ENCODE results near the gene RIPK4.

The RIPK4 gene

GRCh38 chr21:41752231-41752681 lies 14.6 kb downstream of the RIPK4 start:
- DNase-seq = no peak

- no peak for DNase-seq
These were observed 15.2 kb downstream of the RIPK4 start for GRCh38 chr21:41751611-41752011.

- no peak for DNase-seq
These were observed 16.2 kb downstream of the RIPK4 start for GRCh38 chr21:41750532-41751151.

- no peak for DNase-seq
These were observed 16.8 kb downstream of the RIPK4 start for GRCh38 chr21:41750051-41750450.

GRCh38 chr21:41749286-41749685 lies 17.6 kb downstream of the RIPK4 start:
- DNase-seq = no peak

- no peak for DNase-seq
These were observed 18.7 kb downstream of the RIPK4 start for GRCh38 chr21:41747943-41748738.

- no peak for DNase-seq
These were observed 20.2 kb downstream of the RIPK4 start for GRCh38 chr21:41746744-41747006.

- no peak for DNase-seq
These were observed 20.7 kb downstream of the RIPK4 start for GRCh38 chr21:41745971-41746743.

- DNase-seq = no peak
These were observed 21.6 kb downstream of the RIPK4 start for GRCh38 chr21:41745026-41745820.

- DNase-seq = no peak
These were observed 22.6 kb downstream of the RIPK4 start for GRCh38 chr21:41744028-41744930.

GRCh38 chr21:41743321-41744027 lies 23.4 kb downstream of the RIPK4 start:
- DNase-seq = no peak

- DNase-seq = no peak
These were observed 24.6 kb downstream of the RIPK4 start for GRCh38 chr21:41742073-41742875.

GRCh38 chr21:41741253-41742072 lies 25.4 kb downstream of the RIPK4 start:
- no peak for DNase-seq

- no peak for DNase-seq
These were observed 26.1 kb downstream of the RIPK4 start for GRCh38 chr21:41740604-41741252.

- DNase-seq = no peak
These were observed 26.9 kb downstream of the RIPK4 start for GRCh38 chr21:41739936-41740335.

GRCh38 chr21:41739011-41739410 lies 27.8 kb downstream of the RIPK4 start:
- DNase-seq = no peak

GRCh38 chr21:41737651-41738324 lies 29.1 kb downstream of the RIPK4 start:
- no peak for DNase-seq

- no peak for DNase-seq
These were observed 30.4 kb downstream of the RIPK4 start for GRCh38 chr21:41736423-41736822.

All from CD4-positive, alpha-beta T cell treated with Interleukin-12 subunit alpha and Interleukin-12 subunit beta, for 1 hour (primary cell).